GM12878 (cell line): Measurements from ENCODE around the gene DCAF6. TPM values are rescaled to one million over a fixed set of nuclear protein-coding genes. Genes with fewer than 3 reads are reported as not detected.

Experiments used
- ATAC-seq: fragments of 200-7000 bp; cut with Tn5 transposase; 3 replicates; pipeline ENCODE4 v1.9.1; 2020; ENCODE audit warnings: mild to moderate bottlenecking, moderate library complexity
- BruUV-seq: library from RNA; stranded (reverse); fragments of 400-500 nt; replicated peaks from 2 replicates; lab custom pipeline; 2021; lab: Mats Ljungman, UMichigan
- CTCF ChIA-PET: fragments of 300-600 bp; sonication (Branson Sonifier 250); formaldehyde crosslinking; extraction: SDS; loops from one replicate; lab custom pipeline; 2021; ENCODE audit warnings: inconsistent platforms; lab: Yijun Ruan, JAX
- POLR2A ChIA-PET: fragments of 350-600 bp; formaldehyde crosslinking; extraction: SDS; loops from one replicate; lab custom pipeline; 2021; ENCODE audit warnings: inconsistent platforms; lab: Charles Lee
- RAD21 ChIA-PET: fragments of 300-600 bp; sonication (Branson Sonifier 250); formaldehyde crosslinking; loops from one replicate; lab custom pipeline; 2023; ENCODE audit warnings: antibody characterized with exemption; ENCODE audit not compliant: unreplicated experiment; lab: Charles Lee
- SMC1A ChIA-PET: fragments of 300-600 bp; sonication (Branson Sonifier 250); formaldehyde crosslinking; loops from one replicate; lab custom pipeline; 2023; ENCODE audit not compliant: unreplicated experiment, uncharacterized antibody; lab: Charles Lee
- DNase-seq: peaks from one replicate; pipeline ENCODE4 v3.0.0-alpha.2; 2011; ENCODE audit warnings: low read depth, low spot score
- FAIRE-seq: peaks from 3 replicates; lab custom pipeline; 2011; peaks lifted over from hg19 to GRCh38; lab: Jason Lieb, UNC
- H2AFZ ChIP-seq: 2 replicates; pipeline ENCODE4 v1.6.0; 2011; ENCODE audit warnings: low read depth, low read length, control low read depth; ENCODE audit not compliant: control insufficient read depth
- H3K27ac ChIP-seq: 2 replicates; pipeline ENCODE4 v1.5.1; 2011; ENCODE audit warnings: control low read depth; ENCODE audit not compliant: control insufficient read depth, insufficient read depth
- H3K27me3 ChIP-seq, 2 experiments: replicated peaks in 1 of 2; 2 replicates each; pipeline versions ENCODE4 v1.6.0 to v1.6.1; 2011; ENCODE audit warnings: low read length in 1 of 2; ENCODE audit not compliant: control insufficient read depth in 2 of 2, insufficient read depth in 2 of 2
- H3K36me3 ChIP-seq, 2 experiments: 2 replicates each; pipeline ENCODE4 v1.5.1; 2011; ENCODE audit warnings: low read length in 1 of 2; ENCODE audit not compliant: control insufficient read depth in 2 of 2, insufficient read depth in 2 of 2
- H3K4me1 ChIP-seq: 2 replicates; pipeline ENCODE4 v1.6.1; 2011; ENCODE audit warnings: mild to moderate bottlenecking, low read length, moderate library complexity, mixed read lengths; ENCODE audit not compliant: control insufficient read depth, insufficient read depth
- H3K4me2 ChIP-seq: 2 replicates; pipeline ENCODE4 v1.6.0; 2011; ENCODE audit warnings: control low read depth; ENCODE audit not compliant: control insufficient read depth, insufficient read depth
- H3K4me3 ChIP-seq: fragments of 200-600 bp; sonication (generic); 2 replicates; pipeline ENCODE4 v1.5.1; 2016
- H3K79me2 ChIP-seq: 2 replicates; pipeline ENCODE4 v1.6.0; 2011; ENCODE audit warnings: low read length; ENCODE audit not compliant: control insufficient read depth, insufficient read depth
- H3K9ac ChIP-seq: 2 replicates; pipeline ENCODE4 v1.8.0; 2011; ENCODE audit warnings: low read length, control low read depth, mixed read lengths; ENCODE audit not compliant: control insufficient read depth, insufficient read depth
- H3K9me3 ChIP-seq: replicated peaks from 3 replicates; pipeline ENCODE4 v1.5.1; 2011; ENCODE audit warnings: mild to moderate bottlenecking, low read length; ENCODE audit not compliant: control insufficient read depth, insufficient read depth
- H4K20me1 ChIP-seq: 2 replicates; pipeline ENCODE4 v1.6.0; 2011; ENCODE audit not compliant: control insufficient read depth, insufficient read depth
- ASH2L ChIP-seq: fragments of 300-600, 200-600 bp; sonication (generic); IDR thresholded peaks from 2 replicates; pipeline ENCODE4 v1.6.1; 2017; ENCODE audit warnings: low read depth, mild to moderate bottlenecking, borderline replicate concordance
- CREM ChIP-seq: IDR thresholded peaks from 2 replicates; pipeline ENCODE4 v1.6.1; 2014; ENCODE audit warnings: antibody characterized with exemption, low read depth
- RAD21 ChIP-seq: IDR thresholded peaks from 2 replicates; pipeline ENCODE4 v1.6.1; 2011; ENCODE audit warnings: mild to moderate bottlenecking, low read depth, low read length, moderate library complexity; ENCODE audit not compliant: insufficient read depth
- STAT3 ChIP-seq: IDR thresholded peaks from 2 replicates; pipeline ENCODE4 v1.6.1; 2011; ENCODE audit warnings: low read depth, low read length, improper control_type of control experiment
- ZBED1 ChIP-seq: IDR thresholded peaks from 2 replicates; pipeline ENCODE4 v1.6.1; 2016; ENCODE audit warnings: borderline replicate concordance
- ZNF217 ChIP-seq: fragments of 450-650 bp; IDR thresholded peaks from 2 replicates; pipeline ENCODE4 v1.6.1; 2017; ENCODE audit warnings: antibody characterized with exemption, mild to moderate bottlenecking
- WGBS: methylation state at CpG from one replicate; pipeline ENCODE4 v1.1.6; 2016; ENCODE audit warnings: low lambda C conversion rate; ENCODE audit not compliant: insufficient replicate concordance, insufficient coverage; ENCODE audit errors: missing lambda C conversion rate; 5-methylcytosine and 5-hydroxymethylcytosine counted together
- in situ Hi-C: fragments of 300-500 bp; cut with MboI; formaldehyde crosslinking; loops from 9 replicates; pipeline ENCODE4 v1.14.3; 2018; ENCODE audit warnings: mixed read lengths
- intact Hi-C: fragments of 100-400 bp; cut with micrococcal nuclease; formaldehyde crosslinking; loops from one replicate; pipeline ENCODE4 v1.14.2; 2022; ENCODE audit not compliant: unreplicated experiment
- polyA plus RNA-seq, 11 experiments: library from polyadenylated mRNA; depleted of rRNA in 4 of 11; unstranded in 6 of 11; stranded (reverse) in 5 of 11; fragments of >200 nt; fragmentation: Nextera tagmentation in 4 of 11; fragmentation: Illumina TruSeq in 1 of 11; extraction: Ambion mirVana in 4 of 11; extraction: Trizol in 1 of 11; gene quantifications; 1 replicate in 1 of 11; 2 replicates in 10 of 11; pipeline versions ENCODE4 v1.2.1 to v1.2.3, GENCODE V29; 2011 to 2016; ENCODE audit warnings: inconsistent platforms in 2 of 11, missing spikeins in 2 of 11, low read depth in 1 of 11
- total RNA-seq, 4 experiments: library from RNA; depleted of rRNA in 3 of 4; stranded (reverse); fragments of >200 nt in 3 of 4; fragmentation: Illumina TruSeq in 1 of 4; extraction: Trizol in 1 of 4; gene quantifications; 2 replicates each; pipeline versions ENCODE4 v1.2.1 to v1.2.3, GENCODE V29; 2013 to 2021
- TF ChIP-seq, protein P1 (sequence below): fragments of 450-650 bp; IDR thresholded peaks from 2 replicates; pipeline ENCODE4 v1.6.1; 2017; ENCODE audit warnings: mild to moderate bottlenecking, low read depth, inconsistent platforms; ENCODE audit not compliant: poor library complexity, severe bottlenecking
- TF ChIP-seq, protein P2 (sequence below): fragments of 450-650 bp; IDR thresholded peaks from 2 replicates; pipeline ENCODE4 v1.6.1; 2017; ENCODE audit warnings: mild to moderate bottlenecking, moderate library complexity
- TF ChIP-seq, protein P3 (sequence below): fragments of 450-650 bp; conservative IDR thresholded peaks from 2 replicates; pipeline ENCODE4 v1.6.1; 2017; ENCODE audit warnings: mild to moderate bottlenecking, moderate library complexity

DCAF6 gene
- total and polyA plus RNA-seq, 10 of the 15 experiments (the other 5 are each of a cell fraction or from before 2014, with no cell fraction given): 11.4 to 62.7 (median 33.0) TPM

DNA sequence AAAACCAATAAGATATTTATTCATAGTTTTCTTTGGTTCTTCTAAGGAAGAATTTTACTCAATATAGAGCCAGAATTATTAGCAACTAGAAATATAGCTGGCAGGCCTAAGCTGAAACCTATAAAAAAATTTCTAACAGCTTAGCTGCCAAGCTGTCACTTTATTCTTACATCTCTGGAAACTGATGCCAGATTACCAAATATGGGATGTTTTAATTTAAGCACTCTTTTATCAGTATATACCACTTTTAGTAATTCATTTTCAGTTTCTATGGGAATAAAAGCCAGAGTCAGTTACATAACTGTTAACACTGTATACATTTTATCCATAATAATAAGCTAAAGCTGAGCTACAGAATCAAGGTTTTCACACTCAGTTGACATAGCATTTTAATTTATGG, 69.0 kb downstream of the DCAF6 start:
- POLR2A ChIA-PET: no interaction called here
- DNase-seq (no peak), ATAC-seq (no peak), FAIRE-seq (no peak)
- Histone ChIP-seq H2AFZ (no peak overlapping the region), H3K27ac (no peak overlapping the region), H3K27me3 (no peaks in the 10 kb centered on the region), H3K4me2 (no peak overlapping the region), H3K4me3 (no peak overlapping the region), H3K36me3 (peaks cover 0 to 3% of the 10 kb centered on the region in 2 experiments; a peak in 1 of 4 replicates), H3K79me2 (no peaks in the 10 kb centered on the region), H3K4me1 (no peaks in the 10 kb centered on the region), H3K9ac (no peak overlapping the region), H4K20me1 (no peaks in the 10 kb centered on the region), H3K9me3 (no peaks in the 10 kb centered on the region)
- RAD21 ChIA-PET: no interaction called here
- no TSS peak for BruUV-seq
- SMC1A ChIA-PET: interaction anchor here (0.9 to 1.5 kb wide), 3 partner anchors 10 to 77 kb away, joined by 3 to 5 read pairs (median 3); no protein-coding TSS in a partner anchor
- TF ChIP-seq ZNF217: no peak
- CTCF ChIA-PET: interaction anchor here (0.8 to 1.2 kb wide), 2 partner anchors 77 to 96 kb away, joined by 3 to 6 read pairs; no protein-coding TSS in a partner anchor
- in situ Hi-C loops (no loop called here), intact Hi-C loops (no loop called here)

DNA sequence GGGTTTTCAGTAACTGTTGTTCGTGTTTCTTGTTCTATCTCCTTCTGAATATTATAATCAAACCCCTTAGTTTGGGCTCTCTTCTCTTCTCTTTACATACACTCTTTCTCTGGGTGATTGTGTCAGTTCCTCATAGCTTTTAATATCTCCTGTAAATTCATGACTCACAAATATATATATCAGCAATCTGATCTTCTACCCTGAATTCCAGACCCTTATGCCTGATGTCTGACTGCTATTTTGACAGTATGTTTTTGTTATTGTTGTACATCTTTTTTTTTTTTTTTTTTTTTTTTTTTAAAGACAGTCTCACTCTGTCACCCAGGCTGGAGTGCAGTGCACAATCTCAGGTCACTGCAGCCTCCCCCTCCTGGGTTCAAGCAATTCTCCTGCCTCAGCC, 71.2 kb downstream of the DCAF6 start:
- no TSS peak for BruUV-seq

More for the DNA sequence above, 71.2 kb downstream of the DCAF6 start:
- FAIRE-seq (no peak), DNase-seq (no peak), ATAC-seq (no peak)
- Histone ChIP-seq H3K79me2 (no peaks in the 10 kb centered on the region), H3K9me3 (no peaks in the 10 kb centered on the region), H2AFZ (no peak overlapping the region), H3K4me2 (no peak overlapping the region), H3K27ac (no peak overlapping the region), H3K4me3 (no peak overlapping the region), H3K4me1 (no peaks in the 10 kb centered on the region), H3K36me3 (peaks cover 0 to 1% of the 10 kb centered on the region in 2 experiments; a peak in 1 of 4 replicates), H3K27me3 (no peaks in the 10 kb centered on the region), H3K9ac (no peak overlapping the region), H4K20me1 (no peaks in the 10 kb centered on the region)
- CTCF ChIA-PET: no interaction called here
- in situ Hi-C loops (no loop called here), intact Hi-C loops (no loop called here)
- POLR2A ChIA-PET: no interaction called here
- RAD21 ChIA-PET: no interaction called here
- SMC1A ChIA-PET: no interaction called here
- TF ChIP-seq CREM (no peak), ASH2L (no peak), RAD21 (no peak), ZBED1 (no peak), STAT3 (no peak)
- TF ChIP-seq, protein P1, sequence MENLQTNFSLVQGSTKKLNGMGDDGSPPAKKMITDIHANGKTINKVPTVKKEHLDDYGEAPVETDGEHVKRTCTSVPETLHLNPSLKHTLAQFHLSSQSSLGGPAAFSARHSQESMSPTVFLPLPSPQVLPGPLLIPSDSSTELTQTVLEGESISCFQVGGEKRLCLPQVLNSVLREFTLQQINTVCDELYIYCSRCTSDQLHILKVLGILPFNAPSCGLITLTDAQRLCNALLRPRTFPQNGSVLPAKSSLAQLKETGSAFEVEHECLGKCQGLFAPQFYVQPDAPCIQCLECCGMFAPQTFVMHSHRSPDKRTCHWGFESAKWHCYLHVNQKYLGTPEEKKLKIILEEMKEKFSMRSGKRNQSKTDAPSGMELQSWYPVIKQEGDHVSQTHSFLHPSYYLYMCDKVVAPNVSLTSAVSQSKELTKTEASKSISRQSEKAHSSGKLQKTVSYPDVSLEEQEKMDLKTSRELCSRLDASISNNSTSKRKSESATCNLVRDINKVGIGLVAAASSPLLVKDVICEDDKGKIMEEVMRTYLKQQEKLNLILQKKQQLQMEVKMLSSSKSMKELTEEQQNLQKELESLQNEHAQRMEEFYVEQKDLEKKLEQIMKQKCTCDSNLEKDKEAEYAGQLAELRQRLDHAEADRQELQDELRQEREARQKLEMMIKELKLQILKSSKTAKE: no peak
- TF ChIP-seq, protein P2, sequence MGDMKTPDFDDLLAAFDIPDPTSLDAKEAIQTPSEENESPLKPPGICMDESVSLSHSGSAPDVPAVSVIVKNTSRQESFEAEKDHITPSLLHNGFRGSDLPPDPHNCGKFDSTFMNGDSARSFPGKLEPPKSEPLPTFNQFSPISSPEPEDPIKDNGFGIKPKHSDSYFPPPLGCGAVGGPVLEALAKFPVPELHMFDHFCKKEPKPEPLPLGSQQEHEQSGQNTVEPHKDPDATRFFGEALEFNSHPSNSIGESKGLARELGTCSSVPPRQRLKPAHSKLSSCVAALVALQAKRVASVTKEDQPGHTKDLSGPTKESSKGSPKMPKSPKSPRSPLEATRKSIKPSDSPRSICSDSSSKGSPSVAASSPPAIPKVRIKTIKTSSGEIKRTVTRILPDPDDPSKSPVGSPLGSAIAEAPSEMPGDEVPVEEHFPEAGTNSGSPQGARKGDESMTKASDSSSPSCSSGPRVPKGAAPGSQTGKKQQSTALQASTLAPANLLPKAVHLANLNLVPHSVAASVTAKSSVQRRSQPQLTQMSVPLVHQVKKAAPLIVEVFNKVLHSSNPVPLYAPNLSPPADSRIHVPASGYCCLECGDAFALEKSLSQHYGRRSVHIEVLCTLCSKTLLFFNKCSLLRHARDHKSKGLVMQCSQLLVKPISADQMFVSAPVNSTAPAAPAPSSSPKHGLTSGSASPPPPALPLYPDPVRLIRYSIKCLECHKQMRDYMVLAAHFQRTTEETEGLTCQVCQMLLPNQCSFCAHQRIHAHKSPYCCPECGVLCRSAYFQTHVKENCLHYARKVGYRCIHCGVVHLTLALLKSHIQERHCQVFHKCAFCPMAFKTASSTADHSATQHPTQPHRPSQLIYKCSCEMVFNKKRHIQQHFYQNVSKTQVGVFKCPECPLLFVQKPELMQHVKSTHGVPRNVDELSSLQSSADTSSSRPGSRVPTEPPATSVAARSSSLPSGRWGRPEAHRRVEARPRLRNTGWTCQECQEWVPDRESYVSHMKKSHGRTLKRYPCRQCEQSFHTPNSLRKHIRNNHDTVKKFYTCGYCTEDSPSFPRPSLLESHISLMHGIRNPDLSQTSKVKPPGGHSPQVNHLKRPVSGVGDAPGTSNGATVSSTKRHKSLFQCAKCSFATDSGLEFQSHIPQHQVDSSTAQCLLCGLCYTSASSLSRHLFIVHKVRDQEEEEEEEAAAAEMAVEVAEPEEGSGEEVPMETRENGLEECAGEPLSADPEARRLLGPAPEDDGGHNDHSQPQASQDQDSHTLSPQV: no peak
- TF ChIP-seq, protein P3, sequence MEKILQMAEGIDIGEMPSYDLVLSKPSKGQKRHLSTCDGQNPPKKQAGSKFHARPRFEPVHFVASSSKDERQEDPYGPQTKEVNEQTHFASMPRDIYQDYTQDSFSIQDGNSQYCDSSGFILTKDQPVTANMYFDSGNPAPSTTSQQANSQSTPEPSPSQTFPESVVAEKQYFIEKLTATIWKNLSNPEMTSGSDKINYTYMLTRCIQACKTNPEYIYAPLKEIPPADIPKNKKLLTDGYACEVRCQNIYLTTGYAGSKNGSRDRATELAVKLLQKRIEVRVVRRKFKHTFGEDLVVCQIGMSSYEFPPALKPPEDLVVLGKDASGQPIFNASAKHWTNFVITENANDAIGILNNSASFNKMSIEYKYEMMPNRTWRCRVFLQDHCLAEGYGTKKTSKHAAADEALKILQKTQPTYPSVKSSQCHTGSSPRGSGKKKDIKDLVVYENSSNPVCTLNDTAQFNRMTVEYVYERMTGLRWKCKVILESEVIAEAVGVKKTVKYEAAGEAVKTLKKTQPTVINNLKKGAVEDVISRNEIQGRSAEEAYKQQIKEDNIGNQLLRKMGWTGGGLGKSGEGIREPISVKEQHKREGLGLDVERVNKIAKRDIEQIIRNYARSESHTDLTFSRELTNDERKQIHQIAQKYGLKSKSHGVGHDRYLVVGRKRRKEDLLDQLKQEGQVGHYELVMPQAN: no peak
- WGBS: 48% methylated on average over 1 of the region's 1 CpG
